CD4-positive, alpha-beta T cell treated with Interleukin-10 for 1 hour (primary cell): ENCODE data around the gene BCAR3.
"Not testable (repeated sequence)": the region's sequence is repeated elsewhere in the genome, so short reads cannot be mapped to it uniquely, and the experiment has no call there.

Experiments
- DNase-seq: peaks from one replicate; pipeline ENCODE4 v3.0.0-alpha.2; 2020

BCAR3 gene

GRCh38 chr1:93687542-93687941, 5.9 kb upstream of the BCAR3 start:
- DNase-seq, result no peak

- DNase-seq, result no peak
These were observed 5.0 kb upstream of the BCAR3 start for GRCh38 chr1:93686504-93687250.

GRCh38 chr1:93685918-93686317, 4.3 kb upstream of the BCAR3 start:
- DNase-seq, result no peak

- no peak for DNase-seq
These were observed 1.6 kb upstream of the BCAR3 start for GRCh38 chr1:93683234-93683633.

DNA sequence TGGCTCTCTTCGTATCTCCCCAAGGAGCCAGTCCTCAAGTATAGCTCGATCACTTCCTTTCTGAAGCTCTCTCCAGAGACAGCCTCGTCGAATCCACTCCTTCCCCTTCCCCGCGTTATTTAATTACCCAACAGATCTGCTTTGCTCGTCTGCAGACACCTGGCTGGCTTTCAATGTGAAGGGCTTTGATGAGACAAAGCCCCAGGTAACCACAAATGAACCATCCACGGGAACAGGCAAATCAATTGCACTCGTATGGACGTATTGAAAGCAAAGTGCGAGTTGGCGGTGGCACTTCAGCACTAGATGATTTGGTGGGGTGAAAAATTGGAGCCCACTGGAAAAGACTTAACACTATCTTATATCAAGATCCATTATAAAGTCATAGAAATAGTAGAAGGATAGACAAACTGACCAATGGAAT, 364 bp upstream of the BCAR3 start:
- DNase-seq, result no peak

GRCh38 chr1:93680420-93681100, 1.1 kb downstream of the BCAR3 start:
- peak; percentile 16 for DNase-seq

DNA sequence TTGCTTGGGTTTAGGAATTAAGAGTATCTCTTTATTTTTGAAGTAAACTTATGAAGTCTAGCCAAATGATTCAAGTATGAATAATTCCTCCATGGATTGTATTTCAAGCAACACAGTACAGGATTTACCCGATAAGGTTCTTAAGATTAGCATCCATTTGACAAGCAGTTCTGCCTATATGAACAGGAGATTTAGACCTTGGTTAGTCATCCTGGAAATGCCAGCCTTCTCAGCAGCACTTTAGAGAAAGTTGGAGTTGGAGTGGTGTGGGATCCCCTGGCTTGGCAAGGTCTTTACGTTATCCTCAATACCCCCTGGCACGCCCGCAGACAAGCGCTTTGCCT, 1.6 kb downstream of the BCAR3 start:
- DNase-seq, result no peak

- no peak for DNase-seq
These were observed 2.1 kb downstream of the BCAR3 start for GRCh38 chr1:93679546-93679945.

DNA sequence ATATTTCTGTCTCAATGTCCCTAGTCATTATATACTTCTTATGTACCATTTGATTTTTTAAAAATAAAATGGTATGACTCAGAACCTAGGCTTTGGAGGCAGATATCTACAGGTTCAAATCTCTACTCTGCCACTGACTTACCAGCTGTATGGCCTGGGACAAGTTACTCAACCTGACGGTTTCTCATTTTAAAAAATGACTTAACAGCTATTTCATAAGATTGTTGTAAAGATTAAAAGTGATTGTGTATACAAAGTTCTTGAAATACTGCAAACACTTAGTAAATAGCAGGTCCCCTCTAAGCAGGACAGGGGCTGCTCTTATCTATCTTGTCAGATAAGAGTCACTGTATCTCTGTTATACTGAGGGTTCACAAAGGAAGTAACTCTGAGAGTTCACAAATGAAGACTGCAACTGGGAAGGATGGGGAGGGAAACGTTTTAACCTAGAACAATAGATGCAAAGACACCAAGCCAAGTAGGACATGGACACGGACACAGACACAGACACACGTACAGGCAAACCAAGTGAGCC, 2.6 kb downstream of the BCAR3 start:
- no peak for DNase-seq

- DNase-seq, result no peak
These were observed 3.1 kb downstream of the BCAR3 start for GRCh38 chr1:93678491-93678890.

- DNase-seq, result no peak
These were observed 3.9 kb downstream of the BCAR3 start for GRCh38 chr1:93677729-93678128.

DNA sequence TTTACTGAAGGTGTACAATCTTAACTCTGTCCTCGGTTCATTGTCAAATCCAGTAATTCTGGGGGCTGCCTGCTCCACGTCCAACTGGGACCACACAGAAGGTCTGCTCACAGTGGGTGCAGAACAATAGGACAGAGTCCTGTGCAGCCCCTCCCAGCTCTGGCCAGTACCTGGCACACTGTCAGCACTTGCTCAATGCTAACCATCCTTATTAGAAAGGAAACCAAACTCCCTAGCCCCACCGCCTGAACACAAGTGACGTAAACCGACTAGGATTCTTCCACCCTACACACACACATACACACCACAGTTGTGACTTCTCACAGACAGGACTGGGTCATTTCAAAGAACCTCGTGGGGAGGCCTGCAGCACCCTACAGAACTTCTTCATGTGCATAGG, 5.2 kb downstream of the BCAR3 start:
- no peak for DNase-seq

GRCh38 chr1:93675931-93676330, 5.7 kb downstream of the BCAR3 start:
- no peak for DNase-seq

- no peak for DNase-seq
These were observed 6.4 kb downstream of the BCAR3 start for GRCh38 chr1:93675271-93675670.

GRCh38 chr1:93674071-93674470, 7.6 kb downstream of the BCAR3 start:
- not testable (repeated sequence) for DNase-seq

DNA sequence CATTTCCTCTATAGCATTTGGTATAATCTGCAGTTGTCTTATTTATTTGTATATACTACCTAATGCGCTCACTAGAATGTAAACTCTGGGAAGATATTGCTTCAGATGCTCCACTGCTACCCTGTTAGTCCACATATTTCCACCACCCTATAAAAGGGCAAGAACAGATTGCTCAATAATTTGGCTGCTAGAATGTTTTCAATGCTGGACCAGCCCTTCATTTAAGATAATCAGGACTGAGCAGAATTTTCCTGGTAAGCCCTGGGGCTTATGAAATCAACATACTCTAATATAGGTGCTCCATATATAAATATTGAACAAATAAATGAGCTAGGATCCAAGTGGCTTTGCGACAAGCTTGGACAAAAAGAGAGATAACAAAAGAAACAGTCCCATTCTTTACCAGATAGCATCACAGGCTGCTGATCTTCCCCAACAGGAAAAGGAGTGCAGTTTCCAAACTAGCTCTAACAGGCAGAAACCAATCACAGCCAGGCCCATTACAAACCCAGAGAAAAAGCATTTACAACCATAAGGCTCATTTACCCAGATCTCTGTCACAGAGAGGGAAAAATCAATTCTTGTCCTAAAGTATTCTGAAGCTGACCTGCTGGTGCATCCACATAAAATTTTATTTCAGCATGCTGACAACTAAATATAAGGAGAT, 8.3 kb downstream of the BCAR3 start:
- DNase-seq, result no peak

DNA sequence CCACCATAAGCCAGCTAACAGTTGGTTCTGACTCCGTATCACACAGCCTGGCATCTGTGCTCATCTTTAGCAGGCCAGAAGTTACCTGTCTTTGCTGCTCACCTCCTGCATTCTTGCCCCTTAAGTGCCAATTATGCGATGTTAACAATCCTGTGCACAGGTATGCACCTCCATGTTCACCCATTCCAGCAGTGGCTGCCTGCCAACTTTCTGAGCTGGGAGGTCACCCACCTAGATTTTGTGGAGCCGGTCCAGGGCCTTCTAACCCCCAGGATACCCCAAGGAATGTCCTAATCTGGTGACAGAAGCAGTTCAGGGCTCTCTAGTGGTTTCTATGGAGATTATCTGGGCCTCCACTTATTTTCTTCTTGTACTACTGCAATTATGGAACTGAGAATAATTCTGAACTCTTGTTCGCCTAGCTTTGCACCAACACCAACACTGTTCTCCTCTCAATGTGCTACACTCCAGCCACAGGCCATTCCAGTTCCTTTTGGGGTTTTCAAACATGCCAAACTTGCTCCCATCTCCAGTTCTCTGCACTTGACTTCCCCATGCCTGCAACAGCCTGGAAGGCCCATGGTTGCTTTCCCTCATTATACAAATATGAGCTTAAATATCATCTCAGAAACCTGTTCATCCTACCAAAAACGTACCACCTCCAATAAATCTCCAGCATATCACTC, 9.0 kb downstream of the BCAR3 start:
- DNase-seq, result no peak

- no peak for DNase-seq
These were observed 9.6 kb downstream of the BCAR3 start for GRCh38 chr1:93672069-93672468.

GRCh38 chr1:93671099-93671621, 10.5 kb downstream of the BCAR3 start:
- DNase-seq, result no peak

- DNase-seq, result no peak
These were observed 11.5 kb downstream of the BCAR3 start for GRCh38 chr1:93670141-93670540.

- no peak for DNase-seq
These were observed 12.3 kb downstream of the BCAR3 start for GRCh38 chr1:93669369-93669768.

GRCh38 chr1:93668951-93669350, 12.7 kb downstream of the BCAR3 start:
- no peak for DNase-seq

DNA sequence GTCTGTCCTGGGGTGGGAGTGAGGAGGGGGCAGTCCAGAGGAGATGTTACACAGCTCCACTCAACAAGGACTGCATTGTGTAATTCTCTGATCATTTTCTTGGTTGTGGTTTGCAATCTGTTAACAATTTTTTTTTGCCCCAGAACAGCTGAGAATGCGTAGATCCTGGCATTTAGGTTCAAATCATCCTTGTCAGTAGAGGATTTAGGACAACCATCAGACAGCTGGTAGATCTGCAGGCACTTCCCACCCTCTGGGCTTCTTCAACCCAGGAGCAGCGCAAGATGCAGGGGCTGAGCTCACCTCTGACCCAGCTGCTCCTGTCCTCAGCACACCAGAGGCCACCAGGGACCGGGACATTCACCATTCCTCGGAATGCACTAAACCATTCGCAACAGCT, 13.5 kb downstream of the BCAR3 start:
- no peak for DNase-seq
